ENCODE measurements around the gene HKDC1. TPM values are rescaled to one million over a fixed set of nuclear protein-coding genes. Genes with fewer than 3 reads are reported as not detected.
"Not testable (repeated sequence)": the region's sequence is repeated elsewhere in the genome, so short reads cannot be mapped to it uniquely, and the experiment has no call there.

Gene HKDC1
- total and polyA plus RNA-seq, 4 donors = 0.53 to 20.0 (median 5.2) TPM

DNA sequence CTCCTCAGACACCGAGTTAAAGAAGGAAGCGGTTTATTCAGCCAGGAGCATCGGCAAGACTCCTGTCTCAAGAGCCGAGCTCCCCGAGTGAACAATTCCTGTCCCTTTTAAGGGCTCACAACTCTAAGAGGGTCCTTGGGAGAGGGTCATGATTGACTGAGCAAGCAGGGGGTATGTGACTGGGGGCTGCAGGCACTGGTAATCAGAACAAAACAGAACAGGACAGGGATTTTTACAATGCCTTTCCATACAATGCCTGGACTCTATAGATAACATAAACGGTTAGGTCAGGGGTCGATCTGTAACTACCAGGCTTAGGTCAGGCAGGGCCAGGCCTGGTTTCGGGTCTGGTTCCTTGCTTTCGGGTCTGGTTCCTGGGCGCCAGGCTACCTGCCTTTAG lies 88.2 kb downstream of the HKDC1 start:
- not testable (repeated sequence) for H3K9me3 ChIP-seq (ENCODE audit: control insufficient read depth in 4 of 4, low read length in 3 of 4); H3K9ac ChIP-seq (ENCODE audit: low read depth in 1 of 2, low read length in 2 of 2); H3K27me3 ChIP-seq (ENCODE audit: control insufficient read depth in 4 of 4, insufficient read depth in 4 of 4, low read length in 3 of 4); H3K27ac ChIP-seq (ENCODE audit: low read depth in 1 of 2, low read length in 2 of 2); H3K4me1 ChIP-seq (ENCODE audit: control insufficient read depth in 4 of 4, insufficient read depth in 4 of 4, low read length in 3 of 4); DNase-seq (ENCODE audit: low spot score); H3K4me3 ChIP-seq (ENCODE audit: low read depth in 1 of 3, low read length in 3 of 3); H3K36me3 ChIP-seq (ENCODE audit: control insufficient read depth in 4 of 4, insufficient read depth in 3 of 4, low read depth in 1 of 4, low read length in 3 of 4)
- 92% methylated on average over 10 of the region's 10 CpGs for WGBS

DNA sequence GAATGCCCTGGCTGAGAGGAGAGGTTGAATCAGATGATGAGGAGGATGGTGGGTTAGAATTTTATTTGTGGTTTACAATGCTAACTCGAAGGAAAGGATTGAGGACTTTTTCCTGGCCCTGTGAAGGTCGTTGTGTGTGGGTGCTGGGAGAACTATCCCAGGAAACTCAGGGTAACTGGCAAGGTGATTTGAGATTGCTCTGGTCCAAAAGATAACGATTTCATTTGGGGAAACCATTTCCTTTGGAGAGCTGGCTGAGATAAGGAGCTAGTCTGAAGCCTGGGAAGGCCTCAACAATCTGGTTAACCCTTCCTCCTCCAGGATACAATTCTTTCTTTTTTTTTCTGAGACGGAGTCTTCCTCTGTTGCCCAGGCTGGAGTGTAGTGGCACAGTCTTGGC lies 91.2 kb downstream of the HKDC1 start:
- Histone ChIP-seq H3K4me1 (ENCODE audit: control insufficient read depth in 4 of 4, insufficient read depth in 4 of 4, low read length in 3 of 4) (no peaks in the 10 kb centered on the region), H3K27me3 (ENCODE audit: control insufficient read depth in 4 of 4, insufficient read depth in 4 of 4, low read length in 3 of 4) (no peaks in the 10 kb centered on the region), H3K4me3 (ENCODE audit: low read depth in 1 of 3, low read length in 3 of 3) (no peak overlapping the region), H3K9me3 (ENCODE audit: control insufficient read depth in 4 of 4, low read length in 3 of 4) (no peaks in the 10 kb centered on the region), H3K27ac (ENCODE audit: low read depth in 1 of 2, low read length in 2 of 2) (no peak overlapping the region), H3K9ac (ENCODE audit: low read depth in 1 of 2, low read length in 2 of 2) (no peak overlapping the region), H3K36me3 (ENCODE audit: control insufficient read depth in 4 of 4, insufficient read depth in 3 of 4, low read depth in 1 of 4, low read length in 3 of 4) (no peaks in the 10 kb centered on the region)
- no peak for TF ChIP-seq EGR1 (IDR thresholded peaks at IDR 0.05; ENCODE audit: low read depth in 2 of 2)
- TF ChIP-seq HNF4G (IDR thresholded peaks at IDR 0.05) = no peak
- TF ChIP-seq YY1 (IDR thresholded peaks at IDR 0.05) = no peak
- TF ChIP-seq FOXA2 (IDR thresholded peaks at IDR 0.05) = no peak
- TF ChIP-seq JUND (IDR thresholded peaks at IDR 0.05) = no peak
- no peak for TF ChIP-seq GABPA (IDR thresholded peaks at IDR 0.05 in 1 of 2, conservative IDR thresholded peaks at IDR 0.05 in 1 of 2)
- TF ChIP-seq TAF1 (conservative IDR thresholded peaks at IDR 0.05) = no peak
- TF ChIP-seq RXRA (IDR thresholded peaks at IDR 0.05) = no peak
- TF ChIP-seq, protein P1, sequence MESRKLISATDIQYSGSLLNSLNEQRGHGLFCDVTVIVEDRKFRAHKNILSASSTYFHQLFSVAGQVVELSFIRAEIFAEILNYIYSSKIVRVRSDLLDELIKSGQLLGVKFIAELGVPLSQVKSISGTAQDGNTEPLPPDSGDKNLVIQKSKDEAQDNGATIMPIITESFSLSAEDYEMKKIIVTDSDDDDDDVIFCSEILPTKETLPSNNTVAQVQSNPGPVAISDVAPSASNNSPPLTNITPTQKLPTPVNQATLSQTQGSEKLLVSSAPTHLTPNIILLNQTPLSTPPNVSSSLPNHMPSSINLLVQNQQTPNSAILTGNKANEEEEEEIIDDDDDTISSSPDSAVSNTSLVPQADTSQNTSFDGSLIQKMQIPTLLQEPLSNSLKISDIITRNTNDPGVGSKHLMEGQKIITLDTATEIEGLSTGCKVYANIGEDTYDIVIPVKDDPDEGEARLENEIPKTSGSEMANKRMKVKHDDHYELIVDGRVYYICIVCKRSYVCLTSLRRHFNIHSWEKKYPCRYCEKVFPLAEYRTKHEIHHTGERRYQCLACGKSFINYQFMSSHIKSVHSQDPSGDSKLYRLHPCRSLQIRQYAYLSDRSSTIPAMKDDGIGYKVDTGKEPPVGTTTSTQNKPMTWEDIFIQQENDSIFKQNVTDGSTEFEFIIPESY (IDR thresholded peaks at IDR 0.05) = no peak
- no peak for TF ChIP-seq HNF4A (conservative IDR thresholded peaks at IDR 0.05)
- TF ChIP-seq RAD21 (IDR thresholded peaks at IDR 0.05) = no peak
- DNase-seq (ENCODE audit: low spot score) = no peak
- WGBS = 42% methylated on average over 4 of the region's 4 CpGs

DNA sequence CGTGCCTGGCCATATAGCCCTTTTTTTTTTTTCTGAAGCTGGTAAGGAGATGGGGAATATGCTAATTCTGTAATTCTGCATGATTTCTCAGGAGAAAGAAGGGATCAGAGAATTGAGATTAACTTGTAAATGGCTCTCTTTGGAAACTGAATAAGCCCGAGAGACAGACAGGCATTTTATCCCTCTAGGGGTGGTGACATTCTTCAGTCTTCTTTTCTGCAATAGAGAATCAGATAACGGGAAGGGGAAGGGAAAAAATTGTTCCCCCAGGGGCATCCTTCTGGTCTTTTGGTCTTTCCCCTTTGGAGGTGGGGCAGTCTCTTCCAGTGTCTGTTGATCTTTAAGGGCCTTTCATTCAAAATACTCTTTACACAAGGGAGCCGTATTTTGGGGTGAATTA lies 92.4 kb downstream of the HKDC1 start:
- TF ChIP-seq GABPA (IDR thresholded peaks at IDR 0.05 in 1 of 2, conservative IDR thresholded peaks at IDR 0.05 in 1 of 2) (no peak), FOXA2 (IDR thresholded peaks at IDR 0.05) (no peak), FOXA1 (IDR thresholded peaks at IDR 0.05) (no peak), HNF4G (IDR thresholded peaks at IDR 0.05) (no peak), RXRA (IDR thresholded peaks at IDR 0.05) (no peak), SP1 (IDR thresholded peaks at IDR 0.05) (no peak), TAF1 (conservative IDR thresholded peaks at IDR 0.05) (no peak), JUND (IDR thresholded peaks at IDR 0.05) (no peak), YY1 (IDR thresholded peaks at IDR 0.05) (no peak), HNF4A (conservative IDR thresholded peaks at IDR 0.05) (no peak), RAD21 (IDR thresholded peaks at IDR 0.05) (no peak)
- TF ChIP-seq, protein P2, sequence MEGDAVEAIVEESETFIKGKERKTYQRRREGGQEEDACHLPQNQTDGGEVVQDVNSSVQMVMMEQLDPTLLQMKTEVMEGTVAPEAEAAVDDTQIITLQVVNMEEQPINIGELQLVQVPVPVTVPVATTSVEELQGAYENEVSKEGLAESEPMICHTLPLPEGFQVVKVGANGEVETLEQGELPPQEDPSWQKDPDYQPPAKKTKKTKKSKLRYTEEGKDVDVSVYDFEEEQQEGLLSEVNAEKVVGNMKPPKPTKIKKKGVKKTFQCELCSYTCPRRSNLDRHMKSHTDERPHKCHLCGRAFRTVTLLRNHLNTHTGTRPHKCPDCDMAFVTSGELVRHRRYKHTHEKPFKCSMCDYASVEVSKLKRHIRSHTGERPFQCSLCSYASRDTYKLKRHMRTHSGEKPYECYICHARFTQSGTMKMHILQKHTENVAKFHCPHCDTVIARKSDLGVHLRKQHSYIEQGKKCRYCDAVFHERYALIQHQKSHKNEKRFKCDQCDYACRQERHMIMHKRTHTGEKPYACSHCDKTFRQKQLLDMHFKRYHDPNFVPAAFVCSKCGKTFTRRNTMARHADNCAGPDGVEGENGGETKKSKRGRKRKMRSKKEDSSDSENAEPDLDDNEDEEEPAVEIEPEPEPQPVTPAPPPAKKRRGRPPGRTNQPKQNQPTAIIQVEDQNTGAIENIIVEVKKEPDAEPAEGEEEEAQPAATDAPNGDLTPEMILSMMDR (IDR thresholded peaks at IDR 0.05; ENCODE audit: low read depth, low read length, missing input control) = no peak
- TF ChIP-seq, protein P1 (IDR thresholded peaks at IDR 0.05) = no peak
- WGBS = 74% methylated on average over 4 of the region's 4 CpGs
- H3K4me3 ChIP-seq (ENCODE audit: low read depth in 1 of 3, low read length in 3 of 3) = no peak overlapping the region

More for the DNA sequence above, 92.4 kb downstream of the HKDC1 start:
- Histone ChIP-seq H3K4me1 (ENCODE audit: control insufficient read depth in 4 of 4, insufficient read depth in 4 of 4, low read length in 3 of 4) (no peaks in the 10 kb centered on the region), H3K27me3 (ENCODE audit: control insufficient read depth in 4 of 4, insufficient read depth in 4 of 4, low read length in 3 of 4) (no peaks in the 10 kb centered on the region), H3K9ac (ENCODE audit: low read depth in 1 of 2, low read length in 2 of 2) (no peak overlapping the region), H3K36me3 (ENCODE audit: control insufficient read depth in 4 of 4, insufficient read depth in 3 of 4, low read depth in 1 of 4, low read length in 3 of 4) (no peaks in the 10 kb centered on the region), H3K9me3 (ENCODE audit: control insufficient read depth in 4 of 4, low read length in 3 of 4) (no peaks in the 10 kb centered on the region), H3K27ac (ENCODE audit: low read depth in 1 of 2, low read length in 2 of 2) (no peak overlapping the region)
- no peak for DNase-seq (ENCODE audit: low spot score)
